Stimulated activated naive CD8-positive, alpha-beta T cell treated with anti-CD3 and anti-CD28 coated beads, Interleukin-15, amount 100 ng/mL, for 72 hours (primary cell): ENCODE results near the gene APOBEC2.
"Not testable (repeated sequence)": the region's sequence is repeated elsewhere in the genome, so short reads cannot be mapped to it uniquely, and the experiment has no call there.

Experiments used
- ATAC-seq: fragments of 150-1000 bp; cut with Tn5 transposase; 2 replicates; pipeline ENCODE4 v1.10.0; 2021; ENCODE audit warnings: mild to moderate bottlenecking, moderate library complexity
- DNase-seq, 2 donors: peaks; one replicate each; pipeline ENCODE4 v3.0.0; 2021 to 2022
- H3K27ac Mint-ChIP-seq, 2 donors: one replicate each; pipeline ENCODE4 v1.8.0; 2022; ENCODE audit warnings: mild to moderate bottlenecking in 2 of 2, mixed read lengths in 2 of 2, moderate library complexity in 2 of 2
- H3K27me3 Mint-ChIP-seq: one replicate; pipeline ENCODE4 v1.8.0; 2022; ENCODE audit warnings: mixed read lengths
- H3K4me1 Mint-ChIP-seq: one replicate; pipeline ENCODE4 v1.8.0; 2022; ENCODE audit warnings: mild to moderate bottlenecking, mixed read lengths
- H3K4me3 Mint-ChIP-seq, 2 donors: one replicate each; pipeline ENCODE4 v1.8.0; 2022; ENCODE audit warnings: mild to moderate bottlenecking in 2 of 2, mixed read lengths in 2 of 2, moderate library complexity in 1 of 2
- H3K9me3 Mint-ChIP-seq, 2 donors: one replicate each; pipeline ENCODE4 v1.8.0; 2022; ENCODE audit warnings: mixed read lengths in 2 of 2

The APOBEC2 gene

GRCh38 chr6:41053041-41053440 is at the start of gene APOBEC2:
APOBEC2 (plus strand) TSS chr6:41053202; CDS start chr6:41053348, 146 bp downstream.
- H3K27ac Mint-ChIP-seq = peak within 1 kb of the TSS; percentile 52 to 90
- no peaks in the 10 kb centered on the region for H3K27me3 Mint-ChIP-seq
- DNase-seq (no peak), ATAC-seq (no peak)
- H3K9me3 Mint-ChIP-seq = peaks cover 0 to 6% of the 10 kb centered on the region in 2 donors
- H3K4me3 Mint-ChIP-seq = peak within 1 kb of the TSS in 1 of 2 donors; percentile 3
- peaks cover 19% of the 10 kb centered on the region for H3K4me1 Mint-ChIP-seq

- peak; percentile 47 to 53 for DNase-seq
- H3K27ac Mint-ChIP-seq, H3K4me3 Mint-ChIP-seq, H3K4me1 Mint-ChIP-seq, H3K9me3 Mint-ChIP-seq: not testable (repeated sequence)
- H3K27me3 Mint-ChIP-seq = peaks cover 36% of the 10 kb centered on the region
- ATAC-seq = peak; percentile 74
Observed at GRCh38 chr6:41006217-41006616, 46.8 kb upstream of the APOBEC2 start.

- H3K27me3 Mint-ChIP-seq = peaks cover 28% of the 10 kb centered on the region
- H3K27ac Mint-ChIP-seq, DNase-seq, H3K4me3 Mint-ChIP-seq, H3K4me1 Mint-ChIP-seq, H3K9me3 Mint-ChIP-seq, ATAC-seq: not testable (repeated sequence)
Observed at GRCh38 chr6:41006980-41007379, 46.0 kb upstream of the APOBEC2 start.

GRCh38 chr6:41008011-41008410 is 45.0 kb upstream of the APOBEC2 start:
- Mint-ChIP-seq H3K4me3 (no peak overlapping the region), H3K4me1 (no peaks in the 10 kb centered on the region)

GRCh38 chr6:41009669-41010068 is 43.3 kb upstream of the APOBEC2 start:
- no peaks in the 10 kb centered on the region for H3K9me3 Mint-ChIP-seq
- DNase-seq (no peak), ATAC-seq (no peak)
- no peaks in the 10 kb centered on the region for H3K4me1 Mint-ChIP-seq
- H3K27ac Mint-ChIP-seq = no peak overlapping the region
- H3K27me3 Mint-ChIP-seq = peaks cover 5% of the 10 kb centered on the region
- no peak overlapping the region for H3K4me3 Mint-ChIP-seq

More at GRCh38 chr6:41008011-41008410, 45.0 kb upstream of the APOBEC2 start:
- H3K9me3 Mint-ChIP-seq = no peaks in the 10 kb centered on the region
- peaks cover 18% of the 10 kb centered on the region for H3K27me3 Mint-ChIP-seq
- H3K27ac Mint-ChIP-seq = no peak overlapping the region
- DNase-seq (no peak), ATAC-seq (peak; percentile 28)

GRCh38 chr6:41011673-41012072 is 41.3 kb upstream of the APOBEC2 start:
- H3K9me3 Mint-ChIP-seq = no peaks in the 10 kb centered on the region
- H3K27me3 Mint-ChIP-seq = no peaks in the 10 kb centered on the region
- no peak overlapping the region for H3K4me3 Mint-ChIP-seq
- no peak overlapping the region for H3K27ac Mint-ChIP-seq
- ATAC-seq (no peak), DNase-seq (no peak)
- no peaks in the 10 kb centered on the region for H3K4me1 Mint-ChIP-seq

GRCh38 chr6:41013466-41014153 is 39.4 kb upstream of the APOBEC2 start:
- Mint-ChIP-seq H3K27ac (no peak overlapping the region), H3K4me3 (no peak overlapping the region)
- no peak for DNase-seq

GRCh38 chr6:41014780-41015179 is 38.2 kb upstream of the APOBEC2 start:
- Mint-ChIP-seq H3K27me3 (peaks cover 12% of the 10 kb centered on the region), H3K27ac (no peak overlapping the region), H3K4me3 (no peak overlapping the region), H3K9me3 (no peaks in the 10 kb centered on the region), H3K4me1 (no peaks in the 10 kb centered on the region)
- ATAC-seq (no peak), DNase-seq (no peak)

More at GRCh38 chr6:41013466-41014153, 39.4 kb upstream of the APOBEC2 start:
- Mint-ChIP-seq H3K4me1 (no peaks in the 10 kb centered on the region), H3K9me3 (no peaks in the 10 kb centered on the region), H3K27me3 (peaks cover 11% of the 10 kb centered on the region)
- ATAC-seq = no peak

- not testable (repeated sequence) for H3K27ac Mint-ChIP-seq, H3K4me1 Mint-ChIP-seq, H3K4me3 Mint-ChIP-seq, H3K9me3 Mint-ChIP-seq, DNase-seq, ATAC-seq
- H3K27me3 Mint-ChIP-seq = peaks cover 12% of the 10 kb centered on the region
Observed at GRCh38 chr6:41015860-41016259, 37.1 kb upstream of the APOBEC2 start.

GRCh38 chr6:41017663-41018062 is 35.3 kb upstream of the APOBEC2 start:
- no peaks in the 10 kb centered on the region for H3K9me3 Mint-ChIP-seq

GRCh38 chr6:41021832-41022231 is 31.2 kb upstream of the APOBEC2 start:
- Mint-ChIP-seq H3K4me3 (no peak overlapping the region), H3K27me3 (peaks cover 12% of the 10 kb centered on the region), H3K9me3 (no peaks in the 10 kb centered on the region), H3K4me1 (no peaks in the 10 kb centered on the region), H3K27ac (no peak overlapping the region)
- DNase-seq = no peak
- ATAC-seq = no peak

More at GRCh38 chr6:41017663-41018062, 35.3 kb upstream of the APOBEC2 start:
- Mint-ChIP-seq H3K4me1 (no peaks in the 10 kb centered on the region), H3K27me3 (peaks cover 12% of the 10 kb centered on the region), H3K27ac (no peak overlapping the region), H3K4me3 (no peak overlapping the region)
- no peak for ATAC-seq
- DNase-seq = no peak

GRCh38 chr6:41022294-41022693 is 30.7 kb upstream of the APOBEC2 start:
- H3K27me3 Mint-ChIP-seq = peaks cover 12% of the 10 kb centered on the region
- no peaks in the 10 kb centered on the region for H3K9me3 Mint-ChIP-seq
- DNase-seq (no peak), ATAC-seq (no peak)
- no peak overlapping the region for H3K27ac Mint-ChIP-seq
- peaks cover 4% of the 10 kb centered on the region for H3K4me1 Mint-ChIP-seq
- no peak overlapping the region for H3K4me3 Mint-ChIP-seq

- ATAC-seq (no peak), DNase-seq (no peak)
- no peaks in the 10 kb centered on the region for H3K9me3 Mint-ChIP-seq
- no peak overlapping the region for H3K4me3 Mint-ChIP-seq
- H3K27ac Mint-ChIP-seq = no peak overlapping the region
- H3K27me3 Mint-ChIP-seq = peaks cover 6% of the 10 kb centered on the region
- peaks cover 12% of the 10 kb centered on the region for H3K4me1 Mint-ChIP-seq
Observed at GRCh38 chr6:41023114-41023513, 29.9 kb upstream of the APOBEC2 start.

- H3K4me3 Mint-ChIP-seq = no peak overlapping the region
- ATAC-seq (no peak), DNase-seq (no peak)
- H3K27me3 Mint-ChIP-seq = no peaks in the 10 kb centered on the region
- H3K4me1 Mint-ChIP-seq = peaks cover 23% of the 10 kb centered on the region
- no peak overlapping the region for H3K27ac Mint-ChIP-seq
- H3K9me3 Mint-ChIP-seq = no peaks in the 10 kb centered on the region
Observed at GRCh38 chr6:41025966-41026530, 27.0 kb upstream of the APOBEC2 start.

GRCh38 chr6:41027241-41027640 is 25.8 kb upstream of the APOBEC2 start:
- ATAC-seq = no peak

GRCh38 chr6:41027799-41028560 is 25.0 kb upstream of the APOBEC2 start:
- peak; percentile 84 for DNase-seq
- Mint-ChIP-seq H3K27ac (peak overlapping the region; percentile 62 to 95), H3K9me3 (no peaks in the 10 kb centered on the region)

More at GRCh38 chr6:41027241-41027640, 25.8 kb upstream of the APOBEC2 start:
- Mint-ChIP-seq H3K4me1 (peaks cover 23% of the 10 kb centered on the region), H3K4me3 (peak overlapping the region; percentile 83 to 90), H3K9me3 (no peaks in the 10 kb centered on the region), H3K27ac (peak overlapping the region; percentile 62 to 95), H3K27me3 (no peaks in the 10 kb centered on the region)
- DNase-seq = no peak

More at GRCh38 chr6:41027799-41028560, 25.0 kb upstream of the APOBEC2 start:
- peaks cover 23% of the 10 kb centered on the region for H3K4me1 Mint-ChIP-seq
- peak overlapping the region; percentile 83 to 90 for H3K4me3 Mint-ChIP-seq
- ATAC-seq = peak; percentile 89
- H3K27me3 Mint-ChIP-seq = no peaks in the 10 kb centered on the region
